Left ventricle myocardium inferior (tissue), 1 donor: ENCODE measurements around the gene CDH5. TPM values are rescaled to one million over a fixed set of nuclear protein-coding genes. Genes with fewer than 3 reads are reported as not detected.

Experiments used
- DNase-seq: peaks from one replicate; pipeline ENCODE4 v3.0.0-alpha.2; 2020
- H3K27ac ChIP-seq: fragments of 200-600 bp; replicated peaks from 2 replicates; pipeline ENCODE4 v1.8.0; 2021
- H3K27me3 ChIP-seq: fragments of 200-600 bp; 2 replicates; pipeline ENCODE4 v1.8.0; 2021; ENCODE audit warnings: low read depth
- H3K36me3 ChIP-seq: fragments of 200-600 bp; 2 replicates; pipeline ENCODE4 v1.8.0; 2021
- H3K4me1 ChIP-seq: fragments of 200-600 bp; 2 replicates; pipeline ENCODE4 v1.8.0; 2021
- H3K4me3 ChIP-seq: fragments of 200-600 bp; 2 replicates; pipeline ENCODE4 v1.8.0; 2021; ENCODE audit warnings: mild to moderate bottlenecking, moderate library complexity
- H3K9me3 ChIP-seq: fragments of 200-600 bp; replicated peaks from 2 replicates; pipeline ENCODE4 v1.8.0; 2021
- CTCF ChIP-seq: fragments of 200-600 bp; IDR thresholded peaks from 2 replicates; pipeline ENCODE4 v1.8.0; 2021; ENCODE audit warnings: antibody characterized with exemption, mild to moderate bottlenecking, borderline replicate concordance
- intact Hi-C: fragments of 100-400 bp; cut with micrococcal nuclease; formaldehyde crosslinking; loops from one replicate; pipeline ENCODE4 v1.11.0; 2022
- total RNA-seq: library from RNA; stranded (reverse); fragmentation: NEBNext Ultra II Directional; extraction: Animal tissue kit (Norgen Biotek cat#: 25700); gene quantifications from one replicate; pipeline ENCODE4 v1.2.1, GENCODE V29; 2021
- donor health status: DM: no; HTN: yes; CAD: no; lungs with severe emphysema.

CDH5 gene
- total RNA-seq, 1 donor from 2014 or later: 47.1 TPM

DNA sequence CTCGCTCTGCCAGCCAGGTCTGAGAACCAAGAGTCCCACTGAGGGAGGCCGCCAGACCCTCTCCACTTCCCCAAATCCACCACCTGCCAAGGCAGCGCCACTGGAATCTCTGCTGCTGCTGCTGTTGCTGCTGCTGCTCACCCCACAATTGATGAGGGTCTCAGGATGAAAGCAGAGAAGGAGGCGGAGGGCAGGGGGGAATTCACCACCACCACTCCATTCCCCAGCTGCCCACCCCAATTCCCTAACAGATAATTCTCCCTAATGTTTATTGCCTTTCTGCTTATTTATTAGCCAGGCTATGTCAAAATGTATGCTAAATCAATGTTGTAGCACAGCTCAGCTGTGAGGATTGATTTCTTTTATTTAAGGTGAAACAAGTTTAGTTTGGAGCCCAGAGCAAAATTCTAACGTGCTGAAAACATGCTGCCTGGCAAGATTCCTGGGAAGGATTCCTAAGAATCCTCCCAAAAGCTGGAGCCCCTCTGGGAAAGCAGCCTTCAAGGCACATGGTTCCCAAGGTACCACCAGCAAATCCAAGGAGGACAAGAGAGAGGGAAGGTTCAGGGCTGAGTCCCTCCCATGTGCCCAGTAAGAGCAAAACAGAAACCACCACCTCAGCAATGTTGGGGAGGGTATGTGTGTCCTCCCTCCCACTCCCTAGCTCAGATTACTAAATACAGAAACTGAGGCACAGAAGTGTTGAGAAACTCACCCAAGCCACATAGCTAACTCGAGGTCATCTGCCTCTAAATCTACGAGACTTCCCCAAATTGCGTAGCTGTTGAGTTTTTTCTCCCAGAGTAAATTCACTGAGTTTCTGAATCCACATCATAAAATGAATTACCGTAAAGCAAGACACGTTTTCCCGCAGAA lies 12.2 kb upstream of the CDH5 start:
- intact Hi-C loops: loop anchor here (10.0 kb wide), 1 partner anchor 131 kb away; no protein-coding TSS in a partner anchor

DNA sequence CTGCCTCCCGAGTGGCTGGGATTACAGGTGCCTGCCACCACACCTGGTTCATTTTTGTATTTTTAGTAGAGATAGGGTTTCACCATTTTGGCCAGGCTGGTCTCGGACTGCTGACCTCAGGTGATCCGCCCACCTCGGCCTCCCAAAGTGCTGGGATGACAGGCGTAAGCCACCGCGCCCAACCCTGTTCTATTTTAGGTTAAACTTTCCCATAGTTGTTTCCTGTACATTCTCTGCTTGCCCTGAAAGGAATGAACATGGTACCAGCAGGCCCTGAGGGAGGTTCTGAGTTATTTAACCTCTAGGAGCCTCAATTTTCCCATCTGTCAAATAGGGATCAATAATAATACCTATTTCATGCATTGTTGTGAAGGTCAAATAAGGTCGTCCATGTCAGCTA lies 11.0 kb upstream of the CDH5 start:
- no peak for TF ChIP-seq CTCF
- peaks cover 54% of the 10 kb centered on the region for H3K27me3 ChIP-seq
- intact Hi-C loops: loop anchor here (10.0 kb wide), 1 partner anchor 129 kb away; no protein-coding TSS in a partner anchor

More for the DNA sequence above, 12.2 kb upstream of the CDH5 start:
- H3K36me3 ChIP-seq: no peaks in the 10 kb centered on the region
- no peak overlapping the region for H3K27ac ChIP-seq
- no peak for TF ChIP-seq CTCF
- no peak for DNase-seq
- peaks cover 21% of the 10 kb centered on the region for H3K4me1 ChIP-seq
- H3K4me3 ChIP-seq: no peak overlapping the region
- H3K9me3 ChIP-seq: no peaks in the 10 kb centered on the region
- H3K27me3 ChIP-seq: peaks cover 57% of the 10 kb centered on the region

GRCh38 chr16:66357523-66357928 lies 9.0 kb upstream of the CDH5 start:
- peaks cover 34% of the 10 kb centered on the region for H3K27me3 ChIP-seq
- H3K27ac ChIP-seq: peak overlapping the region; percentile 93
- no peaks in the 10 kb centered on the region for H3K9me3 ChIP-seq
- H3K4me3 ChIP-seq: no peak overlapping the region
- intact Hi-C loops: loop anchor here (10.0 kb wide), 1 partner anchor 127 kb away; no protein-coding TSS in a partner anchor
- peak; percentile 85 for TF ChIP-seq CTCF
- H3K36me3 ChIP-seq: no peaks in the 10 kb centered on the region
- H3K4me1 ChIP-seq: peaks cover 53% of the 10 kb centered on the region
- no peak for DNase-seq

More for the DNA sequence above, 11.0 kb upstream of the CDH5 start:
- H3K4me1 ChIP-seq: peaks cover 34% of the 10 kb centered on the region
- H3K4me3 ChIP-seq: no peak overlapping the region
- H3K27ac ChIP-seq: no peak overlapping the region
- no peak for DNase-seq
- no peaks in the 10 kb centered on the region for H3K9me3 ChIP-seq
- H3K36me3 ChIP-seq: no peaks in the 10 kb centered on the region

- Histone ChIP-seq H3K36me3 (no peaks in the 10 kb centered on the region), H3K9me3 (no peaks in the 10 kb centered on the region), H3K4me1 (peaks cover 60% of the 10 kb centered on the region), H3K4me3 (no peak overlapping the region), H3K27ac (peak overlapping the region; percentile 93), H3K27me3 (peaks cover 31% of the 10 kb centered on the region)
- no peak for DNase-seq
- intact Hi-C loops: loop anchor here (10.0 kb wide), 1 partner anchor 127 kb away; no protein-coding TSS in a partner anchor
- TF ChIP-seq CTCF: no peak
These were observed 8.3 kb upstream of the CDH5 start for GRCh38 chr16:66358231-66358630.

GRCh38 chr16:66359012-66359411 lies 7.5 kb upstream of the CDH5 start:
- Histone ChIP-seq H3K27me3 (peaks cover 30% of the 10 kb centered on the region), H3K9me3 (no peaks in the 10 kb centered on the region), H3K4me3 (no peak overlapping the region), H3K27ac (peak overlapping the region; percentile 93), H3K4me1 (peaks cover 68% of the 10 kb centered on the region), H3K36me3 (no peaks in the 10 kb centered on the region)
- no peak for DNase-seq
- intact Hi-C loops: loop anchor here (10.0 kb wide), 1 partner anchor 126 kb away; no protein-coding TSS in a partner anchor
- no peak for TF ChIP-seq CTCF
